NCI-H1092 treated with DMSO at 0.1 percent for 48 hours (cell line): ENCODE data around the gene WDR88.
"Not testable (repeated sequence)": the region's sequence is repeated elsewhere in the genome, so short reads cannot be mapped to it uniquely, and the experiment has no call there.

ENCODE experiments used
- DNase-seq: peaks from one replicate; lab custom pipeline; 2025; lab: John Stamatoyannopoulos, UW

The WDR88 gene

GRCh38 chr19:33129901-33130300 is 2.0 kb upstream of the WDR88 start:
- DNase-seq = no peak

DNA sequence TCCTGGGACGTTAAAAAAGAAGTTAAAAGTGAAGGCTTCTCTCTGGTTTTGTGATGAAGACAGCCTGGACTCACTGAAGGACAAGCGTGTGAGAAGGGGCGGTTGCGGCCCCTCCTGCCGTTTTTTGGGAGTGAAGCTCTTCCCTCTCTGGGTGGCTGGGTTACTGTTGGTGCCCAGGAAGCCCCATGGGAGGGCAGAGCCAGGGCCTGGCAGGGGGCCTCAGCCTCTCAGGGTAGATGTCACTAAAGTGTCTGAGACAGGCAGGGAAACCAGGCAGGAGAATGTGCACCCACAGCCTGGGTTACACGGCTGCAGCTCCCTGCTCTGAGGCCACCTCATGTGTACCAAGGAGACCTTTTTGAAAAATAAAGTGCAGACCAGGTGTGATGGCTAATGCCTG is 1.5 kb upstream of the WDR88 start:
- DNase-seq = no peak

DNA sequence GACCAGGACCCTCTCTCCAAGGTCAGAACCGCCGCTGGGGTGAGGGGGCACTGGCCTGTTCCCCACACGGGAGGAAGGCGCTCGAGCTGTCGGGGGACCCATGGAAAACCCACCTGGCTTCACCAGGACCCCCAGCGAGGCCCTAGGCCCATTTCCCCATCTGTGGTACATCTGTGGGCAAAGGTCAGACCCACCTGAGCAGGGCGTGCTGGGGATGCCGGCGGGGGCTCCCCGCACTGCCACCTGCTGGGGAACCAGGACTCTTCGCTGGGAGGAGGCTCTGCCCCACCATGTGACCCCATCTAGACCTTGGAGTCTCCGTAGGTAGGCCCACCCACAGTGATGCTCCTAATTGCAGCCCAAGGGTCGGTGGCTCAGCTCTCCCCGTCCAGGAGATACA is 511 bp downstream of the WDR88 start:
- DNase-seq = no peak

DNA sequence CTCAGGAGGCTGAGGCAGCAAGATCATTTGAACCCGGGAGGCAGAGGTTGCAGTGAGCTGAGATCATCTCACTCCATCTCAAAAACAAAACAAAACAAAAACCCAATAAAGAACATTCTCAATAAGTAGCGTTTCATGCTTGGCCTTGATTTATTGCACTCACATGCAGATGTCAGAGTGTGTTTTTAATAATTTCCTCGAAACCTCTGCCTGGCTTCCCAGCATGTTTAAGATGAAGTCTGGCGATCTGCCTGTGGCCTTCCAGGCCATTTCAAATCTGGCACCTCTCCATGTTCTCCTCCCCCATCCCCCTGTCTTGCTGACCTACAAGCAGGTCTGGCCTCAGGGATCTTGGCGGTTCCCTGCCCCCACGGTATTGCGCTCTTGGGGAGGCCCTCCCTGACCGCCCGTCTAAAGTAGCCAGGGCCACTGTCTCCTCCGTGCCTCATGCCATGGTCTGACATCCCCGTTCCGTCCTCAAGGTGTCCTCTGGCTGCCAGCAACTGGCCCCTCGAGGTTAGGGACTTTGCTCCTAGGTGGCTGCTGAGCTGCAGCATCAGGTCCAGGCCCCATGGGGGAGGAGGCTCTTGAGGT is 1.6 kb downstream of the WDR88 start:
- DNase-seq = peak; percentile 4

GRCh38 chr19:33134571-33135041 is 2.7 kb downstream of the WDR88 start:
- no peak for DNase-seq

- DNase-seq = no peak
These were observed 7.3 kb downstream of the WDR88 start for GRCh38 chr19:33139165-33139564.

GRCh38 chr19:33143897-33144405 is 12.0 kb downstream of the WDR88 start:
- peak; percentile 36 for DNase-seq

- DNase-seq = no peak
These were observed 14.3 kb downstream of the WDR88 start for GRCh38 chr19:33146209-33146608.

GRCh38 chr19:33147538-33147937 is 15.6 kb downstream of the WDR88 start:
- DNase-seq = no peak

GRCh38 chr19:33150852-33151518 is 19.1 kb downstream of the WDR88 start:
- no peak for DNase-seq

- no peak for DNase-seq
These were observed 20.3 kb downstream of the WDR88 start for GRCh38 chr19:33152176-33152575.

- not testable (repeated sequence) for DNase-seq
These were observed 20.7 kb downstream of the WDR88 start for GRCh38 chr19:33152625-33153024.

- not testable (repeated sequence) for DNase-seq
These were observed 22.4 kb downstream of the WDR88 start for GRCh38 chr19:33154313-33154712.

- no peak for DNase-seq
These were observed 24.4 kb downstream of the WDR88 start for GRCh38 chr19:33156334-33156733.

- no peak for DNase-seq
These were observed 26.0 kb downstream of the WDR88 start for GRCh38 chr19:33157906-33158305.

GRCh38 chr19:33158365-33158764 is 26.5 kb downstream of the WDR88 start:
- DNase-seq = no peak

- no peak for DNase-seq
These were observed 27.2 kb downstream of the WDR88 start for GRCh38 chr19:33159149-33159548.

- DNase-seq = no peak
These were observed 28.0 kb downstream of the WDR88 start for GRCh38 chr19:33159893-33160292.

DNA sequence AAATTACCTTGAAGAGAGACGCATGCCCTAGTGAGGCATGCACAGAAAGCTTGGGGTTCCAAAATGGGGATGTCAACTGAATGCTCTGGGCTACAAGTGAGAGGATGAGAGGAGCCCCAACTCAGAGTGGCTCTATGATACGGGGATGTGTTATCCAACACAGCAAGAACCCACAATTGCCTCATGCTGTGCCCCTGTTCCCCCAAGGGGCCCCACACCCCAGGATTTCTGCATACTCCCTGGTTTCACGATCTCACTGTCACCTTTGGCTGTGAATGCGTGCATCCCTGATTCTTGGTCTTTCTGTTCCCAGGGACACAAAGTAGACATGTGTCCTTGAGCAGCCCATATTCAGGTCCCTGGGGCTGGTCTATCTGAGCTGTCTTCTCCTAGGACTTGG is 29.3 kb downstream of the WDR88 start:
- DNase-seq = no peak

DNA sequence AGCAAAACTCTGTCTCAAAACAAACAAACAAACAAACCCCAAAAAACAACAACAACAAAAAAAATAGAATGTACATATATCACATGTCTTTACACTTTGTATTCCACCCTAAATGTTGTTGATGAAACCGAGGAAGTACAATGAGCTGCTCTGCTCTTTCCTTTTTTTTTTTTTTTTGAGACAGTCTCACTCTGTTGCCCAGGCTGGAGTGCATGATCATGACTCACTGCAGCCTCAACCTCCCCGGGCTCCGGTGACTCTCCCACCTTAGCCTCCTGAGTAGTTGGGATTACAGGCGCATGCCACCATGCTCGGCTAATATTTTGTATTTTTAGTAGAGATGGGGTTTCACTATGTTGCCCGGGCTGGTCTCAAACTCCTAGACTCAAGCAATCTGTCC is 31.6 kb downstream of the WDR88 start:
- no peak for DNase-seq

- DNase-seq = not testable (repeated sequence)
These were observed 34.1 kb downstream of the WDR88 start for GRCh38 chr19:33166037-33166436.

- DNase-seq = no peak
These were observed 35.5 kb downstream of the WDR88 start for GRCh38 chr19:33167438-33167837.

- DNase-seq = no peak
These were observed 36.6 kb downstream of the WDR88 start for GRCh38 chr19:33168528-33168927.
